SK-N-SH (cell line): Measurements from ENCODE around the gene GDPD4. TPM values are rescaled to one million over a fixed set of nuclear protein-coding genes. Genes with fewer than 3 reads are reported as not detected.

Source experiments
- CTCF ChIA-PET: fragments of 300-600, 350-600 bp; formaldehyde crosslinking; extraction: SDS; loops from one replicate; lab custom pipeline; 2021; lab: Yijun Ruan, JAX
- POLR2A ChIA-PET: fragments of 350-600 bp; sonication (Branson Sonifier 250); formaldehyde crosslinking; extraction: SDS; loops from one replicate; lab custom pipeline; 2020; ENCODE audit warnings: antibody characterized with exemption, inconsistent platforms; lab: Yijun Ruan, JAX
- DNase-seq: peaks from one replicate; pipeline ENCODE4 v3.0.0; 2012
- H2AFZ ChIP-seq: fragments of 200-600 bp; sonication (generic); 2 replicates; pipeline ENCODE4 v1.8.1; 2016; ENCODE audit warnings: antibody characterized with exemption, mild to moderate bottlenecking, low read depth
- H3F3A ChIP-seq: fragments of 200-600 bp; sonication (generic); replicated peaks from 2 replicates; pipeline ENCODE3; 2016; ENCODE audit warnings: antibody characterized with exemption, mild to moderate bottlenecking; ENCODE audit not compliant: insufficient read depth
- H3K27ac ChIP-seq, 2 experiments: fragments of 200-500 bp in 1 of 2; fragments of 200-600 bp in 1 of 2; sonication (Bioruptor generic) in 1 of 2; sonication (generic), shearing (Covaris generic) in 1 of 2; 2 replicates each; pipeline versions ENCODE4 v1.5.1 to v1.6.1; 2014 to 2016; ENCODE audit warnings: low read depth in 2 of 2, inconsistent platforms in 1 of 2, low read length in 1 of 2, mild to moderate bottlenecking in 1 of 2, mixed read lengths in 1 of 2
- H3K27me3 ChIP-seq: fragments of 200-600 bp; sonication (generic), shearing (Covaris generic); 2 replicates; pipeline ENCODE4 v1.6.1; 2016; ENCODE audit warnings: mixed run types; ENCODE audit not compliant: insufficient read depth
- H3K36me3 ChIP-seq, 2 experiments: fragments of 200-500 bp in 1 of 2; fragments of 200-600 bp in 1 of 2; sonication (Bioruptor generic) in 1 of 2; sonication (generic) in 1 of 2; replicated peaks in 1 of 2; 2 replicates each; pipeline versions ENCODE3 to v1.5.1; 2014 to 2016; ENCODE audit warnings: low read length in 1 of 2, mild to moderate bottlenecking in 1 of 2; ENCODE audit not compliant: insufficient read depth in 2 of 2, control insufficient read depth in 1 of 2
- H3K4me1 ChIP-seq, 2 experiments: fragments of 200-500 bp in 1 of 2; fragments of 200-600 bp in 1 of 2; sonication (Bioruptor generic) in 1 of 2; sonication (generic), shearing (Covaris generic) in 1 of 2; 2 replicates each; pipeline versions ENCODE4 v1.5.1 to v1.6.1; 2014 to 2016; ENCODE audit warnings: low read depth in 1 of 2, low read length in 1 of 2, mixed run types in 1 of 2; ENCODE audit not compliant: insufficient read depth in 2 of 2, control insufficient read depth in 1 of 2
- H3K4me2 ChIP-seq: fragments of 200-600 bp; sonication (generic), shearing (Covaris generic); 2 replicates; pipeline ENCODE4 v1.6.1; 2017; ENCODE audit warnings: mixed run types
- H3K4me3 ChIP-seq, 2 experiments: fragments of 200-500 bp in 1 of 2; fragments of 200-600 bp in 1 of 2; sonication (Bioruptor generic) in 1 of 2; sonication (generic), shearing (Covaris generic) in 1 of 2; 2 replicates each; pipeline versions ENCODE4 v1.5.1 to v1.8.1; 2014 to 2016; ENCODE audit warnings: low read depth in 2 of 2, inconsistent platforms in 1 of 2, low read length in 1 of 2, mild to moderate bottlenecking in 1 of 2, mixed read lengths in 1 of 2, moderate library complexity in 1 of 2
- H3K79me2 ChIP-seq: fragments of 200-600 bp; sonication (generic); 2 replicates; pipeline ENCODE4 v1.8.1; 2017; ENCODE audit warnings: mild to moderate bottlenecking; ENCODE audit not compliant: insufficient read depth
- H3K9ac ChIP-seq: fragments of 200-600 bp; sonication (generic); 2 replicates; pipeline ENCODE4 v1.6.1; 2017; ENCODE audit warnings: mixed run types
- H3K9me2 ChIP-seq: fragments of 200-600 bp; sonication (generic); 2 replicates; pipeline ENCODE4 v1.6.1; 2017; ENCODE audit warnings: mixed run types
- H3K9me3 ChIP-seq: fragments of 200-600 bp; sonication (generic); 2 replicates; pipeline ENCODE4 v1.6.1; 2017; ENCODE audit warnings: mixed run types, mild to moderate bottlenecking, moderate library complexity
- H4K20me1 ChIP-seq: fragments of 200-600 bp; sonication (generic); 2 replicates; pipeline ENCODE4 v1.6.1; 2017; ENCODE audit warnings: mild to moderate bottlenecking, mixed run types; ENCODE audit not compliant: insufficient read depth
- CHD2 ChIP-seq: fragments of 150-350 bp; IDR thresholded peaks from 2 replicates; pipeline ENCODE4 v1.6.1; 2018; ENCODE audit warnings: low read length; ENCODE audit not compliant: partially characterized antibody
- FOXM1 ChIP-seq: IDR thresholded peaks from 2 replicates; pipeline ENCODE4 v1.4.0; 2012; ENCODE audit warnings: low read depth, mild to moderate bottlenecking
- GABPA ChIP-seq: IDR thresholded peaks from 2 replicates; pipeline ENCODE4 v1.4.0; 2012; ENCODE audit warnings: low read depth, mild to moderate bottlenecking
- GATA2 ChIP-seq: sonication (generic); formaldehyde crosslinking; IDR thresholded peaks from 2 replicates; pipeline ENCODE4 v1.5.0; 2020; ENCODE audit warnings: mild to moderate bottlenecking, missing genetic modification reagents
- MEF2A ChIP-seq: IDR thresholded peaks from 2 replicates; pipeline ENCODE4 v1.4.0; 2012; ENCODE audit warnings: low read depth, borderline replicate concordance
- MXI1 ChIP-seq: IDR thresholded peaks from 2 replicates; pipeline ENCODE4 v1.6.1; 2012; ENCODE audit warnings: mild to moderate bottlenecking, low read depth, low read length, improper control_type of control experiment
- POLR2AphosphoS5 ChIP-seq: IDR thresholded peaks from 2 replicates; pipeline ENCODE4 v1.6.1; 2012; ENCODE audit warnings: low read depth, low read length
- RAD21 ChIP-seq: IDR thresholded peaks from 2 replicates; pipeline ENCODE4 v1.6.1; 2012; ENCODE audit warnings: mild to moderate bottlenecking, low read length
- SMC3 ChIP-seq: IDR thresholded peaks from 2 replicates; pipeline ENCODE4 v1.6.1; 2012; ENCODE audit warnings: low read depth, low read length, improper control_type of control experiment
- TAF1 ChIP-seq: IDR thresholded peaks from 2 replicates; pipeline ENCODE4 v1.6.1; 2012; ENCODE audit warnings: low read depth, mild to moderate bottlenecking, low read length, moderate library complexity, borderline replicate concordance
- TCF12 ChIP-seq: IDR thresholded peaks from 2 replicates; pipeline ENCODE4 v1.4.0; 2012
- TEAD4 ChIP-seq: IDR thresholded peaks from 2 replicates; pipeline ENCODE4 v1.4.0; 2012; ENCODE audit warnings: mild to moderate bottlenecking, borderline replicate concordance; ENCODE audit not compliant: insufficient read depth
- YY1 ChIP-seq: IDR thresholded peaks from 2 replicates; pipeline ENCODE4 v1.4.0; 2012; ENCODE audit warnings: low read depth, mild to moderate bottlenecking
- ZBTB33 ChIP-seq: IDR thresholded peaks from 2 replicates; pipeline ENCODE4 v1.4.0; 2012; ENCODE audit warnings: low read depth, borderline replicate concordance
- WGBS: methylation state at CpG from one replicate; pipeline ENCODE4 v1.1.6; 2017; ENCODE audit warnings: low lambda C conversion rate; 5-methylcytosine and 5-hydroxymethylcytosine counted together
- polyA plus RNA-seq, 3 experiments: library from polyadenylated mRNA; depleted of rRNA; stranded (reverse); fragments of >200 nt; gene quantifications; 2 replicates each; pipeline ENCODE4 v1.2.3, GENCODE V29; 2012

GDPD4 gene
- polyA plus RNA-seq, 1 of the 3 experiments (the other 2 are of a cell fraction), result not detected

DNA sequence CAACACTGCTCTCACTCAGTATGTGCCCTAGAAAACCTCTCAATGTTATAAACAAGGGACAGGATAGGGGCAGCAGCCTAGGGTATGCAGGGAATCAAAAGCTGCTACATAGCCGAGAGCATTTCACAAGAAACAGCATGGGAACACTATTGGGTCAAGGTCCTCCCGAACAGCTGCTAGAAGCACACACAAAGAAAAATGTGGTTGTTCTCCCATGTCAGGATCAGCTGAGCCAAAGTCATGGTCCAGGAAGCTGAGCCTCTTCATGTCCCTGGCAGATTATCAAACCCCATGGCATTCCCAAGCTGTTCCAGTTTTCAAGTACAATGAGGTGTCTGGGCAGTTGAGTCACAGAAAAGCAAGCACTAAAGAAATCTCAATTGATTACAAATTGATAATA lies 21.0 kb upstream of the GDPD4 start:
- no peak overlapping the region for H3K4me2 ChIP-seq
- H3K27ac ChIP-seq, result no peak overlapping the region
- no peaks in the 10 kb centered on the region for H3K9me2 ChIP-seq
- no peaks in the 10 kb centered on the region for H3F3A ChIP-seq
- H3K9me3 ChIP-seq, result no peaks in the 10 kb centered on the region
- no peak overlapping the region for H3K4me3 ChIP-seq
- H4K20me1 ChIP-seq, result no peaks in the 10 kb centered on the region
- H3K4me1 ChIP-seq, result no peaks in the 10 kb centered on the region
- no peaks in the 10 kb centered on the region for H3K79me2 ChIP-seq
- H3K36me3 ChIP-seq, result no peaks in the 10 kb centered on the region
- CTCF ChIA-PET, result interaction anchor here (0.6 to 1.2 kb wide), 2 partner anchors 135 to 862 kb away, joined by 3 read pairs; no protein-coding TSS in a partner anchor
- no peaks in the 10 kb centered on the region for H3K27me3 ChIP-seq
- H3K9ac ChIP-seq, result no peak overlapping the region
- no peak for TF ChIP-seq TCF12
- no peak for TF ChIP-seq GATA2 (CRISPR knock-in tag)
- TF ChIP-seq, all 33 proteins: peak for 0
- 88% methylated on average over 2 of the region's 2 CpGs for WGBS
- no peak for DNase-seq
- no peak overlapping the region for H2AFZ ChIP-seq
- POLR2A ChIA-PET, result no interaction called here

DNA sequence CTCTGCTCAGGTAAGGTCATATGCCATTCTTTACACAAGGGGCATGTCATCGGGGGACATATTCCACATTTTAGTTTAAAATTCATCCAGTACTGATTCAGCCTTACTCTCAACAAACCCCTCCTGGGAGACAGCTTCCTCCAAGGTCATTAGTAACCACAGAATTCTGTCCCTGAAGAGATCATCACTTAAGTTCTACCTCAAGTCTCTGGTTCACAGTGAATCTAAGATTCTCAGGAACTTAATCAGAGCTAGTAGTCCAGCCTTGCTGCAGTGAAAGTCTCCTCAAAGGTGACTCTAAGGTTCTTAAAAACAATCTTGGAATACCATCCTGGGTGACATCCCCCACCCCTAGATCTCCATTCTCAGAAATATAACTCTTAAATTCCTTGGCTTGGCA lies 18.9 kb upstream of the GDPD4 start:
- CTCF ChIA-PET, result interaction anchor here (2.2 kb wide), 1 partner anchor 228 kb away, joined by 10 read pairs; no protein-coding TSS in a partner anchor
- POLR2A ChIA-PET, result no interaction called here

GRCh38 chr11:77318600-77318999 lies 17.1 kb upstream of the GDPD4 start:
- WGBS, result 78% methylated on average over 2 of the region's 2 CpGs
- ChIA-PET CTCF (interaction anchor here (2.2 kb wide), 1 partner anchor 230 kb away, joined by 10 read pairs; no protein-coding TSS in a partner anchor), POLR2A (no interaction called here)
- no peaks in the 10 kb centered on the region for H3F3A ChIP-seq
- H2AFZ ChIP-seq, result no peak overlapping the region
- no peaks in the 10 kb centered on the region for H3K27me3 ChIP-seq
- H4K20me1 ChIP-seq, result no peaks in the 10 kb centered on the region
- DNase-seq, result no peak
- H3K9me2 ChIP-seq, result no peaks in the 10 kb centered on the region
- no peak for TF ChIP-seq POLR2AphosphoS5
- no peak for TF ChIP-seq YY1
- no peak for TF ChIP-seq TEAD4
- H3K4me2 ChIP-seq, result no peak overlapping the region
- no peaks in the 10 kb centered on the region for H3K9me3 ChIP-seq
- no peaks in the 10 kb centered on the region for H3K79me2 ChIP-seq
- no peak overlapping the region for H3K9ac ChIP-seq
- no peak overlapping the region for H3K4me3 ChIP-seq
- H3K36me3 ChIP-seq, result no peaks in the 10 kb centered on the region
- H3K27ac ChIP-seq, result no peak overlapping the region
- no peaks in the 10 kb centered on the region for H3K4me1 ChIP-seq

More for the DNA sequence above, 18.9 kb upstream of the GDPD4 start:
- H3F3A ChIP-seq, result no peaks in the 10 kb centered on the region
- no peaks in the 10 kb centered on the region for H3K9me2 ChIP-seq
- H3K4me1 ChIP-seq, result no peaks in the 10 kb centered on the region
- WGBS, result 100% methylated on average over 1 of the region's 1 CpG
- H3K9me3 ChIP-seq, result no peaks in the 10 kb centered on the region
- H3K79me2 ChIP-seq, result no peaks in the 10 kb centered on the region
- no peak for TF ChIP-seq CHD2
- TF ChIP-seq FOXM1, result no peak
- TF ChIP-seq SMC3, result no peak
- TF ChIP-seq GABPA, result no peak
- TF ChIP-seq TAF1, result no peak
- TF ChIP-seq ZBTB33, result no peak
- no peak for TF ChIP-seq MEF2A
- no peak for TF ChIP-seq RAD21
- TF ChIP-seq GATA2 (CRISPR knock-in tag), result no peak
- TF ChIP-seq MXI1, result no peak
- no peak overlapping the region for H3K4me2 ChIP-seq
- no peak overlapping the region for H3K27ac ChIP-seq
- no peaks in the 10 kb centered on the region for H3K36me3 ChIP-seq
- H3K4me3 ChIP-seq, result no peak overlapping the region
- no peaks in the 10 kb centered on the region for H3K27me3 ChIP-seq
- H3K9ac ChIP-seq, result no peak overlapping the region
- no peaks in the 10 kb centered on the region for H4K20me1 ChIP-seq
- no peak for DNase-seq
- no peak overlapping the region for H2AFZ ChIP-seq
